HAP-1 (cell line): ENCODE results near the gene SLC26A5.

Source experiments
- DNase-seq, 2 experiments: peaks; one replicate each; pipeline ENCODE4 v3.0.0-alpha.2; 2016 to 2020; ENCODE audit warnings: low spot score in 2 of 2
- H3K27me3 ChIP-seq: fragments of 250-450 bp; sonication (Bioruptor Pico); 2 replicates; pipeline ENCODE4 v1.5.1; 2020; ENCODE audit warnings: low read depth, mild to moderate bottlenecking, moderate library complexity
- H3K36me3 ChIP-seq: fragments of 250-450 bp; sonication (Bioruptor Pico); replicated peaks from 2 replicates; pipeline ENCODE4 v1.5.1; 2020; ENCODE audit warnings: mild to moderate bottlenecking
- H3K4me1 ChIP-seq: fragments of 250-450 bp; sonication (Bioruptor Pico); 2 replicates; pipeline ENCODE4 v1.5.1; 2020; ENCODE audit warnings: mild to moderate bottlenecking
- H3K4me3 ChIP-seq: fragments of 250-450 bp; sonication (Bioruptor Pico); 2 replicates; pipeline ENCODE4 v1.5.1; 2020; ENCODE audit warnings: mild to moderate bottlenecking, moderate library complexity
- H3K9me3 ChIP-seq: fragments of 250-450 bp; sonication (Bioruptor Pico); 2 replicates; pipeline ENCODE4 v1.5.1; 2020; ENCODE audit warnings: mild to moderate bottlenecking, moderate library complexity
- in situ Hi-C: fragments of 300-500 bp; cut with MboI; formaldehyde crosslinking; loops from 3 replicates; pipeline ENCODE4 v1.14.3; 2020; ENCODE audit warnings: low sequenced_read_pairs, inconsistent platforms, mixed read lengths

SLC26A5 gene

DNA sequence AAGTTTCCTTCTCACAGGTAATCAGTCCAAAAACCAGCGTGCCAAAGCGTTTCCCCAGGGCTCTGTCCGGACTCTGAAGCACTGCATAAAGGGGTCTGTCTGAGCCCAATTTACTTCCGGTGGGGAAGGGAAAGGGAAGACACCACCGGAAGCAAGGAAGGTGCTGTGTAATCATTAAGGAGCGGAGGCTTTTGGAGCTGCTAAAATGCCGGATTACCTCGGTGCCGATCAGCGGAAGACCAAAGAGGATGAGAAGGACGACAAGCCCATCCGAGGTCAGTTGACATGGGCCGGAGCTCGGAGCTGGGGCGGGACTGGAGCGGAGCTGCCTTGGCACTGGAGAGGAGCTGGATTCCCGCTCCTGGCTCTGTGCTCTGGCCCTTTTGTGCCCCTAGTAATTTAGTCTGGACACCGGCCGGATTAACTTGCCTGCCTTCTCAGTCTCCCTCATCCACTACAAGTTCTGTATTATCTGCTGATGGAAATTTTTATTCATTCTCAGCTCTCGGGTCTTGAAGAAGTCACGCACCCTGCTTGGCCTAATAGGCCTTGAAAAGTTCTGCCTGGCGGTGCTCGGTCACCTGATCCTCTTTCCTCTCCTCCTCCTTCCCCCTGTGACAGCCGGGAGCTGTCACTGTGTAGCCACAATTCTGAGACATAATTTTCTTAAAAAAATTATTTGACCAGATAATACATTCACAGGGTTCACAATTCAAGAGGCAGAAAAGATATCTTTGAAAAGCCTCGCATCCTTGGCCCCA is 98.3 kb downstream of the SLC26A5 start, which contains the start of gene PSMC2:
PSMC2 (plus strand) TSS at position 137 of the 761 bp plus-strand sequence; CDS start at position 206, 69 bp downstream.
- peaks cover 13% of the 10 kb centered on the region for H3K36me3 ChIP-seq
- H3K4me1 ChIP-seq: peaks cover 35% of the 10 kb centered on the region
- in situ Hi-C loops: no loop called here
- H3K27me3 ChIP-seq: no peaks in the 10 kb centered on the region
- peak; percentile 78 to 88 for DNase-seq
- H3K4me3 ChIP-seq: peak within 1 kb of the TSS; percentile 66
- no peaks in the 10 kb centered on the region for H3K9me3 ChIP-seq

GRCh38 chr7:103346396-103346795 is 99.6 kb downstream of the SLC26A5 start:
- Histone ChIP-seq H3K4me3 (no peak overlapping the region), H3K9me3 (no peaks in the 10 kb centered on the region), H3K27me3 (no peaks in the 10 kb centered on the region), H3K4me1 (peaks cover 35% of the 10 kb centered on the region), H3K36me3 (peaks cover 19% of the 10 kb centered on the region)
- in situ Hi-C loops: no loop called here
- no peak for DNase-seq

GRCh38 chr7:103344453-103345149 is 101.4 kb downstream of the SLC26A5 start, which contains the start of gene DNAJC2:
TSS of gene DNAJC2 (minus strand) at chr7:103344767. CDS start at chr7:103344622, 145 bp downstream.
- Histone ChIP-seq H3K36me3 (peaks cover 30% of the 10 kb centered on the region), H3K4me1 (peaks cover 32% of the 10 kb centered on the region), H3K9me3 (no peaks in the 10 kb centered on the region), H3K27me3 (no peaks in the 10 kb centered on the region), H3K4me3 (peak within 1 kb of the TSS; percentile 67)
- DNase-seq: peak; percentile 87 to 91
- in situ Hi-C loops: no loop called here

GRCh38 chr7:103343758-103344452 is 102.1 kb downstream of the SLC26A5 start:
- no peaks in the 10 kb centered on the region for H3K27me3 ChIP-seq
- in situ Hi-C loops: no loop called here
- peaks cover 35% of the 10 kb centered on the region for H3K36me3 ChIP-seq
- peaks cover 25% of the 10 kb centered on the region for H3K4me1 ChIP-seq
- peak; percentile 15 to 17 for DNase-seq
- no peaks in the 10 kb centered on the region for H3K9me3 ChIP-seq
- H3K4me3 ChIP-seq: peak overlapping the region; percentile 67

- DNase-seq: no peak
- peak overlapping the region; percentile 67 for H3K4me3 ChIP-seq
- in situ Hi-C loops: no loop called here
- peaks cover 22% of the 10 kb centered on the region for H3K4me1 ChIP-seq
- H3K9me3 ChIP-seq: no peaks in the 10 kb centered on the region
- H3K27me3 ChIP-seq: no peaks in the 10 kb centered on the region
- H3K36me3 ChIP-seq: peaks cover 41% of the 10 kb centered on the region
Measured at GRCh38 chr7:103343332-103343731, 102.7 kb downstream of the SLC26A5 start.

- Histone ChIP-seq H3K27me3 (no peaks in the 10 kb centered on the region), H3K4me3 (no peak overlapping the region), H3K4me1 (peaks cover 15% of the 10 kb centered on the region), H3K36me3 (peaks cover 56% of the 10 kb centered on the region), H3K9me3 (no peaks in the 10 kb centered on the region)
- DNase-seq: no peak
- in situ Hi-C loops: no loop called here
Measured at GRCh38 chr7:103341466-103341865, 104.5 kb downstream of the SLC26A5 start.

GRCh38 chr7:103338864-103339263 is 107.1 kb downstream of the SLC26A5 start:
- H3K9me3 ChIP-seq: no peaks in the 10 kb centered on the region
- peaks cover 76% of the 10 kb centered on the region for H3K36me3 ChIP-seq
- no peak for DNase-seq
- in situ Hi-C loops: no loop called here
- peaks cover 8% of the 10 kb centered on the region for H3K4me1 ChIP-seq
- no peaks in the 10 kb centered on the region for H3K27me3 ChIP-seq
- H3K4me3 ChIP-seq: no peak overlapping the region

DNA sequence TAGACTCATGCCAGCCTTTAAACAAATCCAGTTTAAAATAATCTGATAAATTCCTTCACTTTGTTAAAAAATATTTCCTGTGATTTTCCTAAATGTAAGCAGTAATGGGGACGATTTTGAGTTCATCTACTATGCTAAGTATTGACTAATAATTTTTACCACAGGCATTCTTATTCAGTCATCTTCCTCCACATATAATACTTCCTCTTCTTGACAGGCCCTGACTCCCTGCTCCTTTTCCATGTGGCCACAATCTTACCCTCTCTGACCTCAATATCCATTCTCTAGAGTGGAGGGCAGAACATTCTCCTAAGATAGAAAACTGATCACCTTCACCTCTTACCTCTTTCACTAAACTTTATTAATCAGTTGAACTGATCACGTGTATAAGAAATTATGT is 109.2 kb downstream of the SLC26A5 start:
- H3K36me3 ChIP-seq: peaks cover 66% of the 10 kb centered on the region
- DNase-seq: no peak

GRCh38 chr7:103325744-103326143 is 120.3 kb downstream of the SLC26A5 start:
- no peak overlapping the region for H3K4me3 ChIP-seq
- no peaks in the 10 kb centered on the region for H3K27me3 ChIP-seq
- DNase-seq: no peak
- H3K36me3 ChIP-seq: peaks cover 69% of the 10 kb centered on the region
- in situ Hi-C loops: no loop called here
- H3K4me1 ChIP-seq: 0 out of 2 replicates have a peak, but pooled peaks cover 2% of the 10 kb centered on the region
- no peaks in the 10 kb centered on the region for H3K9me3 ChIP-seq

More for the DNA sequence above, 109.2 kb downstream of the SLC26A5 start:
- Histone ChIP-seq H3K4me3 (no peak overlapping the region), H3K4me1 (peaks cover 2% of the 10 kb centered on the region; the same call in 1 of the 2 replicates), H3K27me3 (no peaks in the 10 kb centered on the region), H3K9me3 (no peaks in the 10 kb centered on the region)
- in situ Hi-C loops: no loop called here
